HG03565 (cell line): ENCODE measurements around the gene OR10T2.
"Not testable (repeated sequence)": the region's sequence is repeated elsewhere in the genome, so short reads cannot be mapped to it uniquely, and the experiment has no call there.

Experiments used
- ATAC-seq: cut with Tn5 transposase; IDR thresholded peaks from one replicate; pipeline ENCODE4 v1.9.1; 2021; ENCODE audit warnings: mild to moderate bottlenecking, moderate library complexity; ENCODE audit not compliant: unreplicated experiment

Gene OR10T2

GRCh38 chr1:158398818-158399514 is at the start of gene OR10T2:
OR10T2 (minus strand) TSS chr1:158399466; CDS start chr1:158399466, 0 bp downstream.
- no peak for ATAC-seq

GRCh38 chr1:158445376-158445775 is 46.1 kb upstream of the OR10T2 start:
- ATAC-seq, result no peak

- no peak for ATAC-seq
Measured at GRCh38 chr1:158434741-158435140, 35.5 kb upstream of the OR10T2 start.

GRCh38 chr1:158430163-158430562 is 30.9 kb upstream of the OR10T2 start:
- ATAC-seq, result not testable (repeated sequence)

GRCh38 chr1:158426137-158426536 is 26.9 kb upstream of the OR10T2 start, which contains the start of gene OR10K2:
OR10K2 (minus strand) TSS chr1:158426237; CDS start chr1:158420866, 5,371 bp downstream.
- ATAC-seq, result no peak

GRCh38 chr1:158425027-158425426 is 25.8 kb upstream of the OR10T2 start:
- ATAC-seq, result no peak

GRCh38 chr1:158422212-158422611 is 22.9 kb upstream of the OR10T2 start:
- no peak for ATAC-seq

- no peak for ATAC-seq
Measured at GRCh38 chr1:158417586-158417985, 18.3 kb upstream of the OR10T2 start.

GRCh38 chr1:158414651-158415345 is 15.5 kb upstream of the OR10T2 start:
- no peak for ATAC-seq

- ATAC-seq, result no peak
Measured at GRCh38 chr1:158407092-158407491, 7.8 kb upstream of the OR10T2 start.

- no peak for ATAC-seq
Measured at GRCh38 chr1:158400871-158401270, 1.6 kb upstream of the OR10T2 start.

- no peak for ATAC-seq
Measured at GRCh38 chr1:158396646-158397045, 2.6 kb downstream of the OR10T2 start.

- ATAC-seq, result no peak
Measured at GRCh38 chr1:158393476-158393875, 5.8 kb downstream of the OR10T2 start.

- ATAC-seq, result no peak
Measured at GRCh38 chr1:158391099-158391498, 8.2 kb downstream of the OR10T2 start.

GRCh38 chr1:158390331-158390730 is 8.9 kb downstream of the OR10T2 start:
- ATAC-seq, result no peak

GRCh38 chr1:158374860-158375259 is 24.4 kb downstream of the OR10T2 start:
- no peak for ATAC-seq

GRCh38 chr1:158374101-158374500 is 25.2 kb downstream of the OR10T2 start:
- ATAC-seq, result not testable (repeated sequence)

- ATAC-seq, result peak; percentile 96
Measured at GRCh38 chr1:158371188-158371953, 27.9 kb downstream of the OR10T2 start.

GRCh38 chr1:158366783-158367182 is 32.5 kb downstream of the OR10T2 start:
- no peak for ATAC-seq

- ATAC-seq, result peak; percentile 48
Measured at GRCh38 chr1:158362941-158363340, 36.3 kb downstream of the OR10T2 start.

GRCh38 chr1:158362482-158362881 is 36.8 kb downstream of the OR10T2 start:
- ATAC-seq, result no peak

- ATAC-seq, result no peak
Measured at GRCh38 chr1:158357441-158357840, 41.8 kb downstream of the OR10T2 start.
